GM21526 (cell line): ENCODE data around the gene HHIP.
"Not testable (repeated sequence)": the region's sequence is repeated elsewhere in the genome, so short reads cannot be mapped to it uniquely, and the experiment has no call there.

Source experiments
- ATAC-seq: cut with Tn5 transposase; IDR thresholded peaks from one replicate; pipeline ENCODE4 v1.9.1; 2021; ENCODE audit warnings: moderate library complexity; ENCODE audit not compliant: unreplicated experiment, low FRiP score

Gene HHIP

GRCh38 chr4:144740316-144740715 lies 94.4 kb downstream of the HHIP start:
- ATAC-seq = no peak

DNA sequence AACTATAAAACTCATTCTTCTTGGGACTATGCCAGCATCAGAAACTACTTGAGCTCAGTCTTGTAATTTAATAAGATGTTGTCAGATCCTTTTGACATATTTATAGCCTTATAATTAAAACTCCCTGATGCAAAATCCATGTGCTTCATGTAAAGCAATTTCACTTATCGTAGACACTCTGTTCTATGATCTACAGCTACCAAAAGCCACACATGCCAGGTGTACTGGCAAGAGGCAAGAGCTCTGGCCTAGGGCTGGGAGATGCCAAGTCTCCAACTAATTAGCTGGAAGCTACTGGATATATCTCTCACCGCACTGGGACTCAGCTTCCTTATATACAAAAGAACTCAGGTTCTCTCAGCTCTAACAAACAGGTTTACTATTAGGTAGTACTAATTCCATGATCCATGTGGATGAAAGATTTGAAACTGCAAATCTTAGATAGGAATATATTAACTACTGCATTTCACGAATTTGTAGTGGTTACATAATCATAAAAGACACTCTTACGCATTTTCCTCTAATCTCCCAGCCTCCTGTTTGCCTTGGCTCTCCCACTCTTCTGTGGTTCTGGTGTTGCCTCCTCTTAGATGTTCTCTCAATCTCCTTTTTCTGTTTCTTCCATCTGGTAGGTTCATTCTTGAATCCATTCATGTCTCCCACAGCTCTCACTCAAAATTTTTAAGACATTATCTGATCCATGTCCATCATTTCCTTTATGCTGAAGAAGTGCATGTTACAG lies 103.0 kb downstream of the HHIP start:
- no peak for ATAC-seq

DNA sequence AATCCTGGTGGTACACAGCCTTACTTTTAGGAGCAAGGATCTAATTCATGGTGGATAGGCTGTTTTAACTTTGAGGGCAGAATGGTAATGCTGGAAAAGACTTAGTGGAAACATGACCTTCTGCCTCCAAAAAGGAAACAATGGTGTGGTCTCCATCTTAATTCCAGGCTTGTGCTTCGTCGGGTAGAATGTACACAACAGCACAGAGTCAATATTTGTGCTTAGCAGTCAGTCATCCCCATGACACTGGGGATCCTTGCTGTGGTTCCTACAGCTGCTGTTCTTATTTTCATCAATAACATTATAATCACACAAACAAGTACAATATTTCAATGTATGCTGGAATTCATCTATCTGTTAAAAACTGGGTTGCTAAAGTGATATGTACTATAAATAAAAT lies 104.4 kb downstream of the HHIP start:
- ATAC-seq = no peak

DNA sequence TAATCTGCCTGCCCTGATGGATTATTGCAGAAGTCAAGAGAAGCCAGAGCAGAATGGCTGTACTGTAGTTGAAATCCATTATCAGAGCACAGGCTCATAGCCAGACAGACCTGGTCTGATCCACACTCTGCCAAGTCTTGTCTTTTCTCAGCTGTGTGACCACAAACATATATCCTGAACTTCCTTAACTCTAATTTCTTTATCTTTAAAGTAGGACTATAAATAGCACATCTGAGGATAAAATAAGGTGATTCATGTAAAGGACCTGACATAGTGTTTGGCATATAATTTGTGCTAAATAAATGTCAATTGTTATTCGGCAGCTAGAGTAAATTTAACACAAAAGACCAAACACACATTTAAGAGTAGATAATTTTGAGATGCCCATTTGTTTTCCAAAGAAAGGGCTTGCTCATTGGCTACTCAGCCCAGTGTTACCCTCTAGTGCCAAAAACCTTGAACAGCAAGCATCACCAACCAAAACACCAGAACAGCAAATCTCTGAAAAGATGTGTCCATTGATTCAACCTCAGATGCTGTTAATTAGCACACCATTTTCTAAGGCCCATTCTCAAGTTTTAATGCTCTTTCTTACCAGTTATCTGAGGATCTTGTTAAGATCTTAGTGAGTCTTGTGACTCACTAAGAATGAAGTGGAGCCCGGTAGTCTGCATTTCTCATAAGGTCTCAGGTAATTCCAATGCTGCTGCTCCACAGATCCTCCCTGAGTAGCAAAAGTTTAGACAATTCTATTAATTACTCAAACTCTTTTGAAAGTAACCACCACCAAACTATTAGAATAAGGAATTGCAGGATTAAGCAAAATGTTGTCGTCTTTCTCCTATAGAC lies 108.8 kb downstream of the HHIP start:
- no peak for ATAC-seq

DNA sequence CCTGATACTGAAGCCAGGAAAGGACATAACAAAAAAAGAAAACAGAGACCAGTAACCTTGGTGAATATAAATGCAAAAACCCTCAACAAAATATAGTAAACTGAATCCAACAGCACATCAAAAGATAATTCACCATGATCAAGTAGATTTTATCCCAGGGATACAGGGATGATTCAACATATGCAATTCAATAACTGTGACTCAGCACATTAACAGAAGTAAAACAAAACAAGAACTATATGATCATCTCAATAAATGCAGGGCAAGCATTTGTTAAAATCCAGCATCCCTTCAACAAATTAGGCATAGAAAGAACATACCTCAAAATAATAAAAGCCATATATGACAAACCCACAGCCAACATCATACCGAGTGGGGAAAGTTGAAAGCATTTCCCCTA lies 112.0 kb downstream of the HHIP start:
- no peak for ATAC-seq

- not testable (repeated sequence) for ATAC-seq
Measured at GRCh38 chr4:144768809-144769208, 122.9 kb downstream of the HHIP start.

- ATAC-seq = no peak
Measured at GRCh38 chr4:144778364-144778763, 132.4 kb downstream of the HHIP start.

DNA sequence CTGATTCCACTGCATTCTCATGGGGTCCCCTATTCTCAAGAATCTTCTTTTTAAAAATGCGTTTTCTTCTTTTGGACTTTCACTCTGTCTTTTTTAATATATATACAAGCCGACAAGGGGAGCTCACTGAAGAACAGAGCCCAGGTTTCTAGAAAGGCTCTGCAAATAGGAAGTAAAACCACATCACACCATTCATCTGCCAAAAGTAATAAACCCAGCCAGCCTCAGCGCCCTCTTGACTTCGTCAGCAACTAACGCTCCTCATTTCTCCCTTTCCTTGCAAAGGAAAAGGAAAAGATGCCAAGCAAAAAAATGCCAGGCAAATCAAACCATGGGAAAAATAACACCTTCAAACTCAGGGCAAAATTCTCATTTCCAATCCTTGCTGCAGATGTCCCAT lies 136.4 kb downstream of the HHIP start:
- ATAC-seq = no peak

DNA sequence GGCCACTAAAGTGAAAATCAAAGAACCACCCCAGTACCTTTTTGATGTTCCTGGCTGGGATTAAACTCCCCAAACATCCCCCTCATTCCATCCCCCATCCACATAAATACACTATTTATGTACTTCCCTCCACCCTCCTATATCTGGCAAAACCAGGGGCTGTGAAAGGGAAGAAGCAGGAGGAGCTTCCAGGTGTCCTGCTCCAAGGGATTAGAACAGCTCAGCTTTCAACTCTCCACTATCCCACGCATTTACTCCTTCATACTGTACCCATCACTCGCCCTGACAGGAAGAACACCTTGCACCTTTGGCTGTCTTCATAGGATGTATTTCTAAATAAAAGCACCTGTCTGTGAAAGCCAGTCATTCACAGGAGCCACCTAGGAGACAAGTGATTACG lies 140.0 kb downstream of the HHIP start:
- no peak for ATAC-seq

DNA sequence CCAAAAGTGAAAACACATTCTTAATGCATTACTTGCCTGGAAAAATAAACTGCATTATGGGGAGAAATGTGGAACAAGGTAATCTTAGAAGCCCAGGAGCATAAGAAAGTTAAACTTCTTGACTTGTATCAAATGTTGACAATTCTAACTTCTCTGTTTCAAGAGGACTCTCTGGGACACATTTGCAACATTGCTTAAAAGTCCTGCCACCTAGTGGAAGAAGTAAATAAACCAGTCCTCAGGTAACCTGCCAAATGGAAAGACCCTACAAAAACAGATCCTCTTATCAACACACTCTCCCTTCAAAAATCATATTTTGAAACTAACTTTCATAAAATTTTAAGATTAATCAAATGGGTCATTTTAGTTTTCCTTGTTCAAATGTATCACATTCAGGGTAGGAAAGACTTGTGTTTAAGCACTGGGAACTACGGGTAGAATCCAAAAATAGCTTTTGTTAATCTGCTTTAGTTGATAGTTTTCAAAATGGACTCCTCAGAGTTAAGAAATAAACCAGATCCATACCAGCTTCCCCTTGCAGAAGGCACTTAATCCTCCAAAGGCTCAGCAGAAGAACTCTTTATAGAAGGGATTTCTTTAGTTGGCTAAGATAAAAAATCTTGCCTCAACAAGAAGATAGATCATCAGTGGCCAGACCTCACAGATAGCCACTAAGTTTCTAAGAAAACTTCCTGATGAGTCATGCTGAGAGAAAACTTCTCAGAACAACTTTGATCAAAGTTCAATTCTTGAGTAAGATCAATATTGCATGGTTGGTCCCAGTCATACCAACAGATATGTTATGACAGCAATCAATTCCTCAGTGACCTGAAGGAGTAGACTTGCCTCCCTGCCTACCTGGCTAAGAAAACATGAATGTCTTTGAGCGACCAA lies 141.7 kb downstream of the HHIP start:
- ATAC-seq = no peak

GRCh38 chr4:144788469-144788868 lies 142.5 kb downstream of the HHIP start:
- ATAC-seq = no peak

DNA sequence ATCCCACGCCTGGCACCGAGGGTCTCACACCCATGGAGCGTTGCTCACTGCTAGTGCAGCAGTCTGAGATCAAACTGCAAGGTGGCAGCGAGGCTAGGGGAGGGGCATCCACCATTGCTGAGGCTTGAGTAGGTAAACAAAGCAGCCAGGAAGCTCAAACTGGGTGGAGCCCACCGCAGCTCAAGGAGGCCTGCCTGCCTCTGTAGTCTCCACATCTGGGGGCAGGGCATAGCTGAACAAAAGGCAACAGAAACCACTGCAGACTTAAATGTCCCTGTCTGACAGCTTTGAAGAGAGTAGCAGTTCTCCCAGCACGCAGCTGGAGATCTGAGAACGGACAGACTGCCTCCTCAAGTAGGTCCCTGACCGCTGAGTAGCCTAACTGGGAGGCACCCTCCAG lies 146.0 kb downstream of the HHIP start:
- not testable (repeated sequence) for ATAC-seq
